Neutrophil (primary cell): ENCODE data around the gene CNKSR2.

Source experiments
- H3K27ac ChIP-seq: fragments of 200-600 bp; sonication (generic); 2 replicates; pipeline ENCODE4 v1.5.1; 2016; ENCODE audit warnings: mild to moderate bottlenecking, moderate library complexity
- H3K27me3 ChIP-seq: fragments of 200-600 bp; sonication (generic); 2 replicates; pipeline ENCODE4 v1.6.0; 2016; ENCODE audit warnings: mild to moderate bottlenecking
- H3K36me3 ChIP-seq: fragments of 200-600 bp; sonication (generic); 2 replicates; pipeline ENCODE4 v1.5.1; 2017
- H3K4me1 ChIP-seq, 2 experiments: fragments of 200-600 bp in 1 of 2; sonication (generic) in 1 of 2; 1 replicate in 1 of 2; 2 replicates in 1 of 2; pipeline versions ENCODE4 v1.5.1 to v1.6.1; 2013 to 2016; ENCODE audit warnings: low read depth in 1 of 2, low read length in 1 of 2, mild to moderate bottlenecking in 1 of 2, moderate library complexity in 1 of 2; ENCODE audit not compliant: control insufficient read depth in 1 of 2, insufficient read depth in 1 of 2
- H3K4me3 ChIP-seq, 2 experiments: fragments of 200-600 bp in 1 of 2; sonication (generic) in 1 of 2; 1 replicate in 1 of 2; 2 replicates in 1 of 2; pipeline ENCODE4 v1.5.1; 2013 to 2016; ENCODE audit warnings: low read depth in 1 of 2, low read length in 1 of 2, mild to moderate bottlenecking in 1 of 2, moderate library complexity in 1 of 2
- H3K9me3 ChIP-seq: fragments of 200-600 bp; sonication (generic); 2 replicates; pipeline ENCODE4 v1.5.1; 2016
- TF ChIP-seq, protein P1 (sequence below): fragments of 200-600 bp; sonication (generic); IDR thresholded peaks from 2 replicates; pipeline ENCODE4 v1.5.1; 2016; ENCODE audit warnings: antibody characterized with exemption

Gene CNKSR2

DNA sequence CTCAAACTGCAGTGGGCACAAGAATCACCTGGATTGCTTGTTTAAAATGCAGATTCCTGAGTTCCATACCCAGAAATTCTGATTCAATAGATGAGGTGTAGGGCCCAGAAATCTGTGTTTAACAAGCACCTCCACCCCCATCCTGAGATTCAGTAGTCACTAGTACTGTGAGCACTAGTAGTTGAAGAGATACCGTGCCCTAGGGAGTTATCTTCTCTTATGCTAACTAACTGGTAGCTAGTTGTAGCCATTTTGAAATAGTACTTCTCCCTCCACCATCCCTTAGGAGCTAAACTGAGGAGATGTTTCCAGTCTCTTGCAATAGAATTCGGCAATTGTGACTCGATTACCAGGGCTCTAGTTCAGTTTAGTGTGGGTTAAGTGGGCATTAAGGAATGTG is 265.6 kb downstream of the CNKSR2 start:
- no peaks in the 10 kb centered on the region for H3K9me3 ChIP-seq
- H3K27ac ChIP-seq = no peak overlapping the region
- TF ChIP-seq, protein P1, sequence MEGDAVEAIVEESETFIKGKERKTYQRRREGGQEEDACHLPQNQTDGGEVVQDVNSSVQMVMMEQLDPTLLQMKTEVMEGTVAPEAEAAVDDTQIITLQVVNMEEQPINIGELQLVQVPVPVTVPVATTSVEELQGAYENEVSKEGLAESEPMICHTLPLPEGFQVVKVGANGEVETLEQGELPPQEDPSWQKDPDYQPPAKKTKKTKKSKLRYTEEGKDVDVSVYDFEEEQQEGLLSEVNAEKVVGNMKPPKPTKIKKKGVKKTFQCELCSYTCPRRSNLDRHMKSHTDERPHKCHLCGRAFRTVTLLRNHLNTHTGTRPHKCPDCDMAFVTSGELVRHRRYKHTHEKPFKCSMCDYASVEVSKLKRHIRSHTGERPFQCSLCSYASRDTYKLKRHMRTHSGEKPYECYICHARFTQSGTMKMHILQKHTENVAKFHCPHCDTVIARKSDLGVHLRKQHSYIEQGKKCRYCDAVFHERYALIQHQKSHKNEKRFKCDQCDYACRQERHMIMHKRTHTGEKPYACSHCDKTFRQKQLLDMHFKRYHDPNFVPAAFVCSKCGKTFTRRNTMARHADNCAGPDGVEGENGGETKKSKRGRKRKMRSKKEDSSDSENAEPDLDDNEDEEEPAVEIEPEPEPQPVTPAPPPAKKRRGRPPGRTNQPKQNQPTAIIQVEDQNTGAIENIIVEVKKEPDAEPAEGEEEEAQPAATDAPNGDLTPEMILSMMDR = no peak
- H3K4me3 ChIP-seq = no peak overlapping the region
- H3K27me3 ChIP-seq = no peaks in the 10 kb centered on the region
- no peaks in the 10 kb centered on the region for H3K4me1 ChIP-seq
- H3K36me3 ChIP-seq = no peaks in the 10 kb centered on the region

DNA sequence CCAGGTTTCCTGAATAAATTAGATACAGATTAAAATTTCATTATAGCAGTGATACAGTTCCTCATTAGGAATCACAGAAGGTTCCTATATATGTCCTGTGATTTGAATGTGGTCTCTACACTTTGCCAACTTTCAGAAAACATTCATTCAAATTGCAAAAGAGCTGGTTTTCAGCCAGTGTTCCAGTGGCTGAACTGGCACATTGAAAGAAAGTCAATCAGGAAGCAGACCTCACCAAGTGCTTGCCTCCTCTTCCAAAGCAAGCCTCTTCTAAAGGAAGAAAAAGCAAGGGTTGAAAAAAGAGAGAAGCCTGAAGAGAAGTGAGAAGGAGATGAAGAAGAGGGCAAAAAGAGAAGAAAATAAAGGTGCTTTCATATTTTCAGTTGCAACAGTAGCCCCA is 271.2 kb downstream of the CNKSR2 start:
- Histone ChIP-seq H3K4me3 (no peak overlapping the region), H3K36me3 (no peaks in the 10 kb centered on the region), H3K4me1 (no peaks in the 10 kb centered on the region), H3K27me3 (no peaks in the 10 kb centered on the region), H3K27ac (no peak overlapping the region), H3K9me3 (no peaks in the 10 kb centered on the region)
- TF ChIP-seq, protein P1 = no peak

DNA sequence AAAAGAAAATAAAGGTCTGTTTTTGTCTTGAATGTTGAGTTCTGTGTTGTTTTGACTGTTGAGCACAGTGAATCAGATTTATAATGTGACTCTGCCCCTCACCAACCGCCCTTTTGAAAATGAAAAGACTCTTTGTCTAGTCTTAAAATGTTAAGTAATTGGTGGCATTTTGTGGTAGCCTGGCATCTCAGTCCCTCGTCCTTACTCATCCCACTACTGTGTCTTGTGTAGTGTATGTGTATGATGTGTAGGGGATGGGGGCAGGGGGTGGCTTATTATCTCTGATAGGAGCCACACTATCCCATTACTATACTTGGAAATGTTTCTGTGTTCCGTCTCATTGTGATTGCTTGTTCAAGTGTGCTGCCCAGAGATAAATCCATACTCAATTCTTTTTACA is 271.7 kb downstream of the CNKSR2 start:
- Histone ChIP-seq H3K36me3 (no peaks in the 10 kb centered on the region), H3K4me3 (no peak overlapping the region), H3K27ac (no peak overlapping the region), H3K4me1 (no peaks in the 10 kb centered on the region), H3K27me3 (no peaks in the 10 kb centered on the region), H3K9me3 (no peaks in the 10 kb centered on the region)
- TF ChIP-seq, protein P1 = no peak

DNA sequence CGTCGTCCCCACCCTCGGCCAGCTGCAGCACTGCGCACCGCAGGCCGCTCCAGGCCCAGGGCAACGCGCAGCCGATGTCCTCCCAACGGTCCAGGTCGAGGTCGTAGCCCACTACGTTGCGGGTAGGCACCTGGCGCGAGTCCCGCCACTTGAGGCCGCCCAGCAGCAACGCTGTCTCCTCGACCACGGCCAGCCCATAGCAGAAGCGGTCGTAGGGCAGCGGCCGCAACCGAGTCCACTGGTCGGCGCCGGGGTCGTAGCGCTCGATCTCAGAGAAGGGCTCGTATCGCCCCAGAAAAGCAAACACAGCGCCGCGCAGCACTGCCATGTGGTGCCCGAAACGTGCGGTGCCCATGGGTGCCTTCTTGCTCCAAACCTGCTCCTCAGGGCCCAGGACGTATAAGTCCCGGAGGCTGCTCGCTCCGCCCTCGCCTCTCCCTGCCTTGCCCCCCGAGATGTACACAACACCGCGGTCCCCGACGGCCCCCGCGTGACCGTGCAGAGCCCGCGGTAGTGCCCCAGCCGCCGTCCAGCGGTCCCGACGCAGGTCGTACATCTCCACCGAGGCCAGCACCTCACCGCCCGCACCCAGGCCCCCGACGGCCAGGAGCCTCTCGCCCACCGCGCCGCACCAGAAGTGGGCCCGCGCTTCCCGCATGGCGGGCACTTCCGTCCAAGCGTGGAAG is 281.8 kb downstream of the CNKSR2 start:
- Histone ChIP-seq H3K36me3 (no peaks in the 10 kb centered on the region), H3K4me1 (no peaks in the 10 kb centered on the region), H3K27me3 (peaks cover 57% of the 10 kb centered on the region), H3K9me3 (no peaks in the 10 kb centered on the region), H3K27ac (no peak overlapping the region), H3K4me3 (no peak overlapping the region)
- TF ChIP-seq, protein P1 = no peak

DNA sequence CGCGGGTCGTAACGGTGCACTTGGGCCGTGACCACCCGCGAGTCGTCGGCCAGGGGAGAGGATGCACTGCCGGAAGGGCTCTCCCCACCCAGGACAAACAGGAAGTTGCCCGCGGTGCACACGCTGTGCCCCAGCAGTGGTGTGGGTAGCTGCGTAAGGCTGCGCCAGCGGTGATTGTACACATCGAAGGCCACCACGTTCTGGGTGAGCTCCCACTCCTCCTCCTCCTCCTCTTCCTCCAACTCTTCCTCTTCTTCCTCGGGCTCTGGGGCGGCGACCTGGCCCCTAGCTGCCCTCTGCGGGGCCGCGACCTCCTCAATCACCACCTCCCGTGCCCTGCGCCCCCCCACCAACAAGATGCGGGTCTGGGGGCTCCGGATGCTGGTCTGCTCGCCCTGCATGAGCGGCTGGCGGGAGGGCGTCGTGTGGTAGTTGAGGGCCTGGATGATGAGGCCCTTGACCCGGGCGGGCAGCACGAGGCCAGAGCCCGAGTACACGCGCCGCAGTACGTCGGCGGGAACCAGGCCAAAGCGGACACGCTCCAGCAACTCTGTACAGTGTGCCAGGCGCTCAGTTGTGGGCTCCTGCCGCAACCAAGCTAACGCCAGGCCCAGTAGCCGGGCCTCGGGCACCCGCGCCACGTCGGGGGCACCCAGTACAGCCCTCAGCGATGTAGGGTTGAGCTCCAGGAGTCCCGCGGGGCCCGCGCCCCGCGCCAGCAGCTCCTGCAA is 282.5 kb downstream of the CNKSR2 start:
- Histone ChIP-seq H3K27me3 (peaks cover 61% of the 10 kb centered on the region), H3K27ac (no peak overlapping the region), H3K9me3 (no peaks in the 10 kb centered on the region), H3K4me3 (no peak overlapping the region), H3K36me3 (no peaks in the 10 kb centered on the region), H3K4me1 (no peaks in the 10 kb centered on the region)
- TF ChIP-seq, protein P1 = no peak
